Measurements from ENCODE around the gene CDK5RAP3.
"Not testable (repeated sequence)": the region's sequence is repeated elsewhere in the genome, so short reads cannot be mapped to it uniquely, and the experiment has no call there.

The CDK5RAP3 gene

GRCh38 chr17:48012151-48012520 is 41.2 kb downstream of the CDK5RAP3 start:
- H3K4me1 Mint-ChIP-seq (ENCODE audit: low read depth), result peaks cover 14% of the 10 kb centered on the region
- H3K36me3 Mint-ChIP-seq (ENCODE audit: low read depth), result no peaks in the 10 kb centered on the region
- H3K27ac Mint-ChIP-seq, result no peak overlapping the region
- peak overlapping the region; percentile 74 for H3K4me3 Mint-ChIP-seq
- H3K9me3 Mint-ChIP-seq, result no peaks in the 10 kb centered on the region
- peaks cover 56% of the 10 kb centered on the region for H3K27me3 Mint-ChIP-seq

- peak overlapping the region; percentile 48 for H3K4me3 Mint-ChIP-seq
- peaks cover 17% of the 10 kb centered on the region for H3K4me1 Mint-ChIP-seq (ENCODE audit: low read depth)
- no peaks in the 10 kb centered on the region for H3K36me3 Mint-ChIP-seq (ENCODE audit: low read depth)
- peaks cover 54% of the 10 kb centered on the region for H3K27me3 Mint-ChIP-seq
- no peaks in the 10 kb centered on the region for H3K9me3 Mint-ChIP-seq
- H3K27ac Mint-ChIP-seq, result no peak overlapping the region
These were observed 41.7 kb downstream of the CDK5RAP3 start for GRCh38 chr17:48012654-48013053.

GRCh38 chr17:48013876-48014594 is 43.1 kb downstream of the CDK5RAP3 start:
- H3K4me3 Mint-ChIP-seq, result no peak overlapping the region
- H3K4me1 Mint-ChIP-seq (ENCODE audit: low read depth), result peaks cover 19% of the 10 kb centered on the region
- H3K36me3 Mint-ChIP-seq (ENCODE audit: low read depth), result no peaks in the 10 kb centered on the region
- no peaks in the 10 kb centered on the region for H3K9me3 Mint-ChIP-seq
- H3K27ac Mint-ChIP-seq, result no peak overlapping the region
- H3K27me3 Mint-ChIP-seq, result peaks cover 48% of the 10 kb centered on the region

- Mint-ChIP-seq H3K27me3 (peaks cover 45% of the 10 kb centered on the region), H3K27ac (no peak overlapping the region), H3K36me3 (ENCODE audit: low read depth) (no peaks in the 10 kb centered on the region), H3K9me3 (no peaks in the 10 kb centered on the region), H3K4me3 (no peak overlapping the region), H3K4me1 (ENCODE audit: low read depth) (peaks cover 19% of the 10 kb centered on the region)
These were observed 43.7 kb downstream of the CDK5RAP3 start for GRCh38 chr17:48014595-48015111.

GRCh38 chr17:48016112-48016511 is 45.2 kb downstream of the CDK5RAP3 start:
- Mint-ChIP-seq H3K27ac (no peak overlapping the region), H3K27me3 (peaks cover 39% of the 10 kb centered on the region), H3K4me3 (no peak overlapping the region)

GRCh38 chr17:48017817-48018158 is 46.9 kb downstream of the CDK5RAP3 start:
- H3K9me3 Mint-ChIP-seq; H3K36me3 Mint-ChIP-seq (ENCODE audit: low read depth); H3K27ac Mint-ChIP-seq; H3K4me3 Mint-ChIP-seq; H3K4me1 Mint-ChIP-seq (ENCODE audit: low read depth): not testable (repeated sequence)
- peaks cover 41% of the 10 kb centered on the region for H3K27me3 Mint-ChIP-seq

More at GRCh38 chr17:48016112-48016511, 45.2 kb downstream of the CDK5RAP3 start:
- Mint-ChIP-seq H3K9me3 (no peaks in the 10 kb centered on the region), H3K36me3 (ENCODE audit: low read depth) (no peaks in the 10 kb centered on the region), H3K4me1 (ENCODE audit: low read depth) (peaks cover 19% of the 10 kb centered on the region)

GRCh38 chr17:48021934-48022333 is 51.0 kb downstream of the CDK5RAP3 start:
- peaks cover 36% of the 10 kb centered on the region for H3K4me1 Mint-ChIP-seq (ENCODE audit: low read depth)
- no peaks in the 10 kb centered on the region for H3K9me3 Mint-ChIP-seq
- no peak overlapping the region for H3K4me3 Mint-ChIP-seq
- no peak overlapping the region for H3K27ac Mint-ChIP-seq
- no peaks in the 10 kb centered on the region for H3K36me3 Mint-ChIP-seq (ENCODE audit: low read depth)
- peaks cover 32% of the 10 kb centered on the region for H3K27me3 Mint-ChIP-seq

- Mint-ChIP-seq H3K9me3 (no peaks in the 10 kb centered on the region), H3K27ac (no peak overlapping the region), H3K27me3 (peaks cover 36% of the 10 kb centered on the region), H3K4me1 (ENCODE audit: low read depth) (peaks cover 32% of the 10 kb centered on the region), H3K36me3 (ENCODE audit: low read depth) (no peaks in the 10 kb centered on the region), H3K4me3 (peak overlapping the region; percentile 28)
These were observed 52.0 kb downstream of the CDK5RAP3 start for GRCh38 chr17:48022901-48023300.

- H3K9me3 Mint-ChIP-seq, result no peaks in the 10 kb centered on the region
- peak overlapping the region; percentile 70 for H3K4me3 Mint-ChIP-seq
- no peaks in the 10 kb centered on the region for H3K36me3 Mint-ChIP-seq (ENCODE audit: low read depth)
- H3K27me3 Mint-ChIP-seq, result peaks cover 36% of the 10 kb centered on the region
- peak overlapping the region; percentile 26 for H3K27ac Mint-ChIP-seq
- peaks cover 32% of the 10 kb centered on the region for H3K4me1 Mint-ChIP-seq (ENCODE audit: low read depth)
These were observed 52.7 kb downstream of the CDK5RAP3 start for GRCh38 chr17:48023400-48024148.

- no peaks in the 10 kb centered on the region for H3K9me3 Mint-ChIP-seq
- peaks cover 36% of the 10 kb centered on the region for H3K27me3 Mint-ChIP-seq
- peak overlapping the region; percentile 84 for H3K4me3 Mint-ChIP-seq
- H3K27ac Mint-ChIP-seq, result peak overlapping the region; percentile 86
- H3K4me1 Mint-ChIP-seq (ENCODE audit: low read depth), result peaks cover 32% of the 10 kb centered on the region
- no peaks in the 10 kb centered on the region for H3K36me3 Mint-ChIP-seq (ENCODE audit: low read depth)
These were observed 53.5 kb downstream of the CDK5RAP3 start for GRCh38 chr17:48024149-48025039.

- peaks cover 36% of the 10 kb centered on the region for H3K27me3 Mint-ChIP-seq
- no peaks in the 10 kb centered on the region for H3K36me3 Mint-ChIP-seq (ENCODE audit: low read depth)
- H3K27ac Mint-ChIP-seq, result peak overlapping the region; percentile 52
- peaks cover 32% of the 10 kb centered on the region for H3K4me1 Mint-ChIP-seq (ENCODE audit: low read depth)
- peak overlapping the region; percentile 84 for H3K4me3 Mint-ChIP-seq
- no peaks in the 10 kb centered on the region for H3K9me3 Mint-ChIP-seq
These were observed 54.4 kb downstream of the CDK5RAP3 start for GRCh38 chr17:48025040-48025903.

- Mint-ChIP-seq H3K27ac (no peak overlapping the region), H3K27me3 (peaks cover 35% of the 10 kb centered on the region), H3K4me3 (peak overlapping the region; percentile 84), H3K36me3 (ENCODE audit: low read depth) (no peaks in the 10 kb centered on the region), H3K9me3 (no peaks in the 10 kb centered on the region), H3K4me1 (ENCODE audit: low read depth) (peaks cover 32% of the 10 kb centered on the region)
These were observed 55.1 kb downstream of the CDK5RAP3 start for GRCh38 chr17:48025904-48026501.

GRCh38 chr17:48026502-48027321 is 55.8 kb downstream of the CDK5RAP3 start:
- Mint-ChIP-seq H3K4me1 (ENCODE audit: low read depth) (peaks cover 32% of the 10 kb centered on the region), H3K27ac (no peak overlapping the region), H3K36me3 (ENCODE audit: low read depth) (no peaks in the 10 kb centered on the region), H3K27me3 (peaks cover 30% of the 10 kb centered on the region), H3K9me3 (no peaks in the 10 kb centered on the region), H3K4me3 (no peak overlapping the region)

All from stimulated activated naive CD8-positive, alpha-beta T cell treated with anti-CD3 and anti-CD28 coated beads, Interleukin-15, Interleukin-2, amounts not matched to agents 100 ng/mL and 50 ng/mL, for 24 hours (primary cell).